CD4-positive, alpha-beta T cell treated with Interleukin-4 for 1 hour (primary cell): ENCODE data around the gene BBIP1.
A peak's percentile ranks its signal among the peaks of the same experiment; 100 is the strongest.
"Not testable (repeated sequence)": the region's sequence is repeated elsewhere in the genome, so short reads cannot be mapped to it uniquely, and the experiment has no call there.

ENCODE experiments used
- DNase-seq, 2 donors: peaks; one replicate each; pipeline ENCODE4 v3.0.0-alpha.2; 2020 to 2022

BBIP1 gene

DNA sequence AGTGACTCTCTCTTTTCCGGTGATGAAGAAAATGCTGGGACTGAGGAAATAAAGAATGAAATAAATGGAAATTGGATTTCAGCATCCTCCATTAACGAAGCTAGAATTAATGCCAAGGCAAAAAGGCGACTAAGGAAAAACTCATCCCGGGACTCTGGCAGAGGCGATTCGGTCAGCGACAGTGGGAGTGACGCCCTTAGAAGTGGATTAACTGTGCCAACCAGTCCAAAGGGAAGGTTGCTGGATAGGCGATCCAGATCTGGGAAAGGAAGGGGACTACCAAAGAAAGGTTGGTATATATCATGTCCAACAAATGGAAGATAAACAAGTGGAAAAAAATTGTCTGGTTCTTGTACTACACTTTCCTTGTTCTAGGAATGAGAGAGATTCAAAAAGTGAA, 37.7 kb downstream of the BBIP1 start:
- DNase-seq: no peak

DNA sequence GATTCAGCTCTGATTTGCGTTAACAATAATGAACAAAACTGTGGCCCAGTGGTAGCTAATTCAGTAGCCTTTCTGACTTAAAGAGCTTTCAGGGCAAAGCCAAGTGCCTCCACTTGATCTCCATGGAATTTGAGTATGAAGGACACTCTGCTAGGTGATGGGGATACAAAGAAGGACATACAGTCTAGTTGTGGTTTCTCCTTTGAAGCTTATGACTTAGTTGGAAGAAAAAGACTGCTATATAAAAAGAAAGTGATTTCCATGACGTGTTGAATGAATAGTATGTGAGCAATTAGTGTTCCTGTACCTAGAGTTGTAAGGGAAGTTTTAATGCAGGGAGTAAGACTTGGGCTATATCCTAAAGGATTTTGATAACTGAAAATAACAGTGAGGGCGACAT, 39.0 kb downstream of the BBIP1 start:
- DNase-seq: no peak

DNA sequence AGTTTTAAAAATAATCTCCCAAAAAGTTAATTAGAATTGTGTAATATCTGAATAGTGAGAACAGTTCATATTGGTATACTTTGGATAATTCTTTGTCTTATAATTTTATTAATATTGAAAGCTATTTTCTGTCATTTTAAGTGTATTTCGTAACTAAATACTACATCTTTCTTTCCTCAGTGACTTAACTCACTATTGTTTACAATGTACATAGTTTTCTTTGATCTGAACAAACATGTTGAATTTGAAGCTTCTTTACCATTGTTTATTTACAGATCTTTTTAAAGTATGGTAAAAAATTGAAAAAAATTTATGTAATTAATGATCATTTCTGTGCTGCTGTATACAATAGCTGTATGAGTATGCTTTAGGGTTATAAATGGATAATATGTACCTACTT, 42.2 kb downstream of the BBIP1 start:
- no peak for DNase-seq

DNA sequence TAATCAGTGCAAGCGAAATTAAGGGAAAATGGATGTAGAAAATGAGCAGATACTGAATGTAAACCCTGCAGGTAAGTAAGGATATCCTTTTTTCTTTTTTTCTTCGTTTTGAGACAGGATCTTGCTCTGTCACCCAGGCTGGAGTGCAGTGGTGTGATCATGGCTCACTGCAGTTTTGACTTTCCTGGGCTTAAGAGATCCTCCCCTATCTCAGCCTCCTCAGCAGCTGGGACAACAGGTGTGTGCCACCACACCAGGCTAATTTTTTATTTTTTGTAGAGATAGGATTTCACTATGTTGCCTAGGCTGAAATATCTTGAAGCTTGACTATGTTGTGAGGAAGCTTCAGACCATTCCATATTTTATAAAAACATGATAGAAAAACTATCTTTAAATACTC, 43.0 kb downstream of the BBIP1 start:
- no peak for DNase-seq

DNA sequence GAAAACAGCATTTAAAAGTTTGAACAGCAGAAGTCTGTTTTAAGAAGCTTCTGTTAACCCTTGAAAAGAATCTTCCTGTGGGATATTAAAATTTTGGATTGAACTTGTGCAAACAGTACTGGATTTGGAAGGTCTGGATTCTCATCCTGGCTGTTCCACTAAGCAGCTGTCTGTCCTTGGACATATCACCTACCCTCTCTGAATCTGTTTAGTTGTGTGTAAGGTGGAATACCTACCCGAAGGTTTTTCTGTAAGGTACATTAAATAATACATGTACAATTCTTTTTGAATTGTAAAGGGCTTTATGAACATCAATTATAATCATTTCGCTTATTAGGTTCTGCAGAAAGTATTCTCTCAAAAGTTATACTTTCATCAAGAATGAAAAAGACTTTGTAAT, 45.0 kb downstream of the BBIP1 start:
- no peak for DNase-seq

DNA sequence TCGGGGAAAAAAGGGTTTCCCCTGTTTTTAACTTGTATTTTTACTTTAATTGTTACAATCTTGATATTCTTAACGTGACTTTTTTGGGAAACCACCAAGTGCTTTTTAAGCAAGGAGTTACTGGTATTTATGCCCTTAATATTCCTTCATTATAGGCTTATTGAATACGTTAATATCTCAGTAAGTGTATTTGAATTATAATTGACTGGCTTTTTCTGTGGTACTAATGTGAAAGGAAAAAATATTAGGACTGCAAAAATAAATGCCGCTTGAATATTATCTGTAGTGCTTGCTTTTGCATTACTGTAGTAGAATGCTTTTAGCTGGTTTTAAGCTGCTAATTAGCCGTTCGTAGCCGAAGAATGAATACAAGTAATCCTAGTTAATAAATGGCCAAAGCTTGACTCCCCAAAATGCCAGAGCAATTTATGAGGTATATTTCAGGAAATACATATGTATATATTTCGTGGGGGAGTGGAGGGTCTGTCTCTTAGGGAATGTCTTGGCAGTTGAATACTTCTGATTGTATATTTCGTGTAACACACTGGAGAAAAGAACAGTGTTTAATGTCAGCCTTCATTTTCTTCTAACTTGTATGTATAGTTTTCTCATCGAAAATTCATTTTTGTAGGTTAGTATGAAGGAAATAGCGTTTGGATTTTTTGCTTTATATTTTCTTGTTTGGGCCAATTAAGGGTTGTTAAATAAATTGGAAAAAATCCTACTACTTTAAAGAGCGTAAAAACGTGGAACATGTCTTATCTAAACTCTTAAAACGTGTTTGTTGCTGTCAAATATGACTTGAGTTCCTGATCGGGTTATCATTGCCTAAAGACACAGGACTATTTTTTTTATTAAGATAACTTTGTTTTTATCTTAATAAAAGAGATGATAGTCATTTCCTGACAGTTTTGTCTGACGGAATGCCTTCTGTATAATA, 45.7 kb downstream of the BBIP1 start:
- DNase-seq: no peak

DNA sequence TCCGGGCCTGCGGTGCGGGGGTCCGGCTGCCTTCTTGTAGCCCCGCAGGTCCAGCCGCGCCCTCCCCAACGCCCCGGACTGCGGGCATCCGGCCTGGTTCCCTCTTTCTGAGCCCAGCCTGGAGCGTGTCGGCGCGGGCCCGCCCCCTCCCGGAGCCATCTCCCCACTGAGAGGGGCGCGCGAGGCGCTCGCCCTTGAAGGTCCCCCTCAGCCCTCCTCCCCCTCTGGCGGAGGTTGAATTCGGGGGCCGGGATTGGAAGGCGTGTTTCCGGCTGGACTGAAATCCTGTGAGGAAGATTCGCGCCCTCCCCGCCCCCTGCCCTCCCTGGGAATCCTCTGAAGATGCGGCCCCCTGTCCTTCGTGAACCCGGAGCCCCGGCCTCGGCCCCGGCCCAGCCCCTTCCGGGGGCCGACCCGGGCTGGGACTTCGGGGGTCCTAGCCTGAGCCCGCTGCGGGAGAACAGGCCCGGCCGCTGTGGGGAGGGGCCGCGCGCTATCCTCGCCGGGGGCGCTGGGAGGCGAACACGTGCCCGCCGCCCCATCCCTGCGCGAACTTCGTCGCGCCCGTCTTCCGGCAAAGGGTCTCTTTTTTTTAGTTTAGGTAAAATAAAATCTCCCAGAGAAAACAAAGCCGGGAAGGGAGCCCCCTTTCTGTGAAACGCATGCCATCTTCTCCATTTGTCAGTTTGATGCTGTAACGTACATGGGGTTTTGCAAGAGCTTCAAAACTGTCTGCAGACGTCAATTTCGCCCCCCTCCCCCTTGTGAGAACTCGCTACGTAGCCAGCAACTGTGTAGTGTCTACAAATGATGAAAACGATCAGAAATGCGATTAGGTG, 46.6 kb downstream of the BBIP1 start:
- peak; percentile 91 to 92 for DNase-seq

DNA sequence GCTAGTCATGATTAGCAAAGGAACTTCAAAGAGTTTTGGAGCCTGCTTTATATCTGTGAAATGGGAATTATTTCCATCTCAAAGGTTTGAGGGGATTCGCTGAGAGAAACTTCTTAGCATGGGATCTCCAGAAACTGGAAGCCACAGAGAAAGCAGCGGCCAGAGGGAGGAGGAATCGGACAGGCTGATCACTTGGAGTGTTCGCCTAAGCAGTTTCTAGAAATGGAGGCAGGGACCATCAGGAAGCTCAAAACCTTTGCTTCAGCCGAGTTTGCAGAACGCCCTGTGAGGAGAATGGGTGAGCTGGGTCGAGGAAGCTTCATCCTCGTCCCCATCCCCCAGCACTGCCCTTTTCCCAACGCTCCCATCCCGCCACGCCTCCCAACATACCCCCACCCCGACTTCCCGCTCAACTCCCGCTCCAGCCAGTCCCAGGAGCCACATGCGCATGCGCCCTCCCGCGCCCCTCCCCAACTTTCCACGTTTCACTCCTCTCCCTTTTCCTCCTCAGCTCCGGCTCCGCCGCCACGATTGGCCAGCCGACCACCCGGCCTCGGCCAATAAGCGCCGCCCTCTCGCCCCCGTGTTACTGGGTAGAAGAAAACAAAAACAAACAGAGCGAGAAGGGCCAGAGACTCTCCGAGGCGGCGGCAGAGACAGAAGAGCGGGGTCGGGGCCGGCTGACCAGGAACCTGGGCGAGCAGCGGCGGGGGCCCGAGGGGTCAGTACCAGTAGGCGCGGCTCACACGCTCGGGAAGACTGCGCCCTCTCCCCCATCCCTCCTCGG, 47.5 kb downstream of the BBIP1 start, which contains the start of gene PDCD4:
PDCD4 (plus strand) TSS at position 631 of the 787 bp plus-strand sequence. CDS start 4,100 bp downstream, outside the sequence.
- DNase-seq: peak; percentile 94 to 96

DNA sequence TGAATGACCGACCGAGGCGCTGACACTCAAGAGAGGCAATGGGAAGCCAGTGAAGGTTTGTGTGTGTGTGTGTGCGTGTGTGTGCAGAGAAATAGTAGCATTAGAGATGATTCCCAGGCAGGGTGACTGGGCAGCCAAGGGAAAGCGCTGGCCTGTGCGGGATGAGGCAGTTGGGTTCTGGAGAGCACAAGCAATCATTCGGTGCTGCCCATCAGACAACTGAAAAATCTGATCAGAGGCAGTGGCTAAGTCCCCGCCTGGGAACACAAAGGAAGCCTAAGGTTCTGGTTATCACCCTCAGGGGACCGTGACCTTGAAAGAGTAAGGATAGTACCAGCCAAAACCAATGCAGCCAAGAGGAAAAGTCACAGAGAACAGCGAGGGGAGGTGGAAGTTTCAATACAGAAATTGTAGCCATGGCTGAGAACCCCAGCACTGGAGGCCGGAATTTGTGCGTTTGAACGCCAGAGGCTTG, 48.1 kb downstream of the BBIP1 start:
- DNase-seq: no peak

DNA sequence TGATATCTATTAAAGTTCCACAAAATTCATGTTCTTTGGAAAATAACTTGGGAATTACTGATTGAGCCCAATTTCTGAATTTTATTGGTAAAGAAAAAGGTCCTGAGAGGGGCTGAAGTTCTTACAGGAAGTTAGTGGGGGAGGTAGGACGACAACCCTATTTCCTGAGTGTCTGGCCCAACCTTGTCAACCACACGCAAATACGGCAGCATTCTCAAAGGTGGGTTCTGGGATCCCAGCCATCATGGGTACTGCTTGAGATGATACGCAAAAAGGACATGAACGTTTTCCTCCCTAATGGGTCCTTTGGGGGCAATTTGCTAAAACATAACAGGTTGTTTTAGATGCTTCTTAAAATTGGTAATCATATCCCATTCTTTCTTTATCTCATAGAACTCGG, 50.0 kb downstream of the BBIP1 start:
- DNase-seq: peak; percentile 73 to 76

DNA sequence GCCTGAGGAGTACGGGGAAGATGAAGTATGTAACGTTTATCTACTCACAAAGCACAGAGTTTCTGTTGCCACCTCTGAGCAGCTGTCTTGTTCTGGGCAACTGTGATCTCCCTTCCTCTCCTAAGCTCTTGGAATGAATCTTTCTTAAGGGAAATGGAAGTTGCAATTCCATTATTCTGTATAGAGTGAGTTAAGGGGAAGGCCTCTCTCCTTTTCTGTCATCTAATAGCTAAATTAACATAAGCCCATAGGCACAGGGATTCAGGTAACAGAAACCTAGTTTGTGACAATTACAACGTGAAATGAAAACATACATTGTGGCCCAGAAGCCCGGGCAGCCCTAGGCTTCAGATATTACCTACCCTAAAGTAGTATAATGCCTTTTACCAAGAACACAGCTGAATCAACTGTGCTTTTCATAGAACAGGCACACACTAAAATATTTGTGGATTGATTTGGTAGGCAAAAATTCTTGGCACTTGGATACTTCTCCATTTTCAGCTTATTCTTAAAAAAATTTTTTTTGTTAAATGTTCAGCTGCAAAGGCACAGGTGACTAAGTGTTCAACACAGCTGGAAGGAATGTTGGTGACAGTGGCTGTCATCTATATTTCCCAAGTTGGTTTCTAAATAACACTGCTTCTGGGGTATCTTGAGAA, 51.0 kb downstream of the BBIP1 start:
- no peak for DNase-seq

DNA sequence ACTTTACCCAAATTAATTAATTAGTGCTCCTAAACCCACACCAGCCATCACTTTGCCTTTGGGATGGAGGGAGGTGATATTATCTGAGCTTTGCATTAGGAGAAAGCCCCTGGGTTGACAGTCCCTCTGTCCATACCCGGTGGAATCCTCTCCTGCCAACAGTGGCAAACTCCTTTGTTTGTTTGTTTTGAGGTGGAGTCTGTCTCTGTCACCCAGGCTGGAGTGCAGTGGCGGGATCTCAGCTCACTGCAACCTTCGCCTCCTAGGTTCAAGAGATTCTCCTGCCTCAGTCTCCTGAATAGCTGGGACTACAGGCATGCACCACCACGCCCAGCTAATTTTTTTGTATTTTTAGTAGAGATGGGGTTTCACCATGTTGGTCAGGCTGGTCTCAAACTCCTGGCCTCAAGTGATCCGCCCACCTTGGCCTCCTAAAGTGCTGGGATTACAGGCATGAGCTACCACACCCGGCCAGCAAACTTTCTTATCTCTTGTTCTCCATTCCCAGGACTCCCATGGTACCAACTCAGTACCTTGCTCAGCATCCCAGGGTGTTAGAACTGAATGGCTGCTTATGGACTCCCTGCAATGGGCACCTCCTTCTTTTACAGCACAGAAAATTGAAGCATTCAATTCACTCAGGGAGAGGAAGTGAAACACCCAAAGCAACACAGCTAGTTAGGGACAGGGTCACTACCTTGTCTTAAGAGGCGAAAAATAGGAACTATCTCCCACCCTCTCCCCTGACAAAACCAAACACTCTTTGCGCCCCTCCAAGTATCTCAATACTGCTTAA, 51.8 kb downstream of the BBIP1 start:
- not testable (repeated sequence) for DNase-seq

DNA sequence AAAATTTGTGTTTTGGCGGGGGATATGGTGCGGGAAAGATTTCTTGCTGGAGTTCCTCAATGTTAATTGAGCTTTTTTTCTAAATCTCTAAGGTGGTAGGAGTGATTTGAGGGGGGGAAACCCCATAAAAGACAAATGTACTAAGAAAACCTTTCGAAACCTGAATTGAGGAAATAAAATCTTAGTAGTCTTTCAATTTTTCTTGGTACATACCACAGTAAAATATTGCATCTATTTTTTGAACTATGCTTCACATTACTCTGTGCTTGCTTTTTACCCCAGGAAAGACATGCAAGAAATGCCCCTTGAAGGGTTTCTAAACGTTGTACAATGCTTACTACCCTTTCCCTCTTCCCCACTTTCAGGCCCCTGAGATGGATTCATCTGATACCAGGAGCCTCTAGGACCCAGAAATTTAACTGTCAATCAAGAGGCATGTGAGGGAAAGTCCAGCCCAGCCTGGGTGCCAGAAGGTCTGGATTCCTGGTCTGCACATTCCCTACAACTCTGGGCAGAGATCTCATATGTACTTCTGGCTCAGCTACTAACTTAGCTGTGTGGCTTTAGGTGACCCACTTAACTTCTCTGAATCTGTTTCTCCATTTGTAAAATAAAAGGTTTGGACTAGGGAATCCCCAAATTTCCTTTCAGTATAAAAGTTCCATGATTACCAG, 53.0 kb downstream of the BBIP1 start:
- no peak for DNase-seq

DNA sequence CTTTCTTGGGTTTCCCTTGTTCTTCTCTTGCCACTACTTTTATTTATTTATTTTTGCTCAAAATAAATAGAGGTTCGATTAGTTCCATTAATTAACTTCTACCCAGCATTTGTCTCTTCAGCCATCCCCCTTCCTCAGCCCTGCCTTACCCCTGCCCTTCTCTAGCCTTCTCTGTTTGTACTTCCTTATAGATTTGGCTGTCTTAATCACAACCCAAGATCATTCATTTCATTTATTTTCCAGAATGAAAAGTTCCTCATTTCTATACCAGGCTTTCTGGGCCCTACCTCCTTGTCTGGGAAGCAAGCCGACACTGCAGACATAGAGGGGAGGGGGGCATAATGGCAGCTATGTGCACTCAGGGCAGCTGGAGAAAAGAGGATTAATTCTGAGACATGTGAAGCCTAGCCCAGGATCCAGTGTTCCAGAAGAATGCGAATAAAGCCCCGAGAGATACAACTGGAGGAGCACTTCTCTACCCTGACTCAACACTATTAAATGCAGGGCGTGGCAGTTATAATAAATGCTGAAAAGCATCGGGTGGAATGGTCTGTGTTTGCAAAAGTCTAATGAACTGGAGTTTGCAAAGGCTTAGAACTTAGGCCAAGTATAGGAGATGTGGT, 53.7 kb downstream of the BBIP1 start:
- no peak for DNase-seq

DNA sequence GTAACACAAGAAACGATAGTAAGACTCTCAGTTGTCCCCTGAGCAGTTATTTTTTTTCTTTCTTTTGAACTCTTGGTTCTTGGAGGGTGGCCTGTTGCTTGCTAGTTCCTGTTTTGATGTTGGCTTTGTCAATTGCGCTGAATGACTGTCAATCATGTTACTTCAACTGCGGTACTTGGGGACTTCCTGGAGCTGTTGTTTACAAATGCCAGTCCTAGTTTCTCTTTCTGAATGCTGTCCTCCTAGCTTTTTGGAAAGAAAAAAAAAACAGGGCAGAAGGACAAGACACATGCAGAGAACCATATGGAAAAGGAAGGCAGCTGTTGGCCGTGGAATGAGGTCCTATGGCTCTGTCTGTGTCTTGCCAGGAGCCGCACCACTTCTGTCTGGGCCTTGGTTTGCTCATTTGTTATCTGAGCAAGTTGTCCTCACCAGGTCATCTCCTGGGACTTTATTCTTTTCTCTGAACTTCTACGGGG, 54.3 kb downstream of the BBIP1 start:
- DNase-seq: peak; percentile 83 to 90

DNA sequence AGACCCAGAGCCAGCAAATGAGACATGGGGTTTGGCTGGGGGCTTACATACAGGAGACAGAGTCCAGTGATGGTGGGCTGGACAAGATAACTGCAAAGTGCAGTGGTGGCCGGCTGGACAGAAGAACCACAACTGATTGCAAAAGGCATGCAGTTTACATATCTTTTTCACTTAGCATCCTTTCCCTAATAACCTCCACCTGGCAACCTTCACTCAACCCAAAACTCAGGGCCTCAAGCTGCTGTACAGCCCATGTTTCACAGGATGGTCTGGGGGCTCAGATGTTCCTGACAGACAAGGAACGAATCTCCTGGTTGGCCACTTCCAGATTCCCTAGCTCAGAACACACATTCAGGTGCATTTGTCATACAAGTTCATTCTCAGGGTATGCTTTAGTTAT, 55.0 kb downstream of the BBIP1 start:
- no peak for DNase-seq

DNA sequence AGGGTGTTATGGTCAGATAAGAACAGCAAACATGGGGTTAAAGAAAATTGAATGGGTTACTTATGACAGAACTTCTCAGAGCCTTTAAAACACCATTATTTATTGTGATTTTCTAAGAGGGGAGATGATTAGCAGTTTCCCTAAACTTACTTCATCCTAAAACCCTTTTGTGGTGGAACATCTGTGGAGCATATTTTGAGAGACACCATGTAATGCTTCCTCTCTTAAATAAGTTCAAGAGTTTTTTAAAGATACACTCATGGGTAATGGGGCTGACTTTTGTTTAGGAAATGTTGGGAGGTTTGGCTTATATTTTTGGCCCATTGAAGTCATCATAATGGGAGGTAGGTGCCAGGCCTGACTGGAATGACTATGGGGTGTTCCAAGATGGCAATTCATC, 55.6 kb downstream of the BBIP1 start:
- DNase-seq: no peak

DNA sequence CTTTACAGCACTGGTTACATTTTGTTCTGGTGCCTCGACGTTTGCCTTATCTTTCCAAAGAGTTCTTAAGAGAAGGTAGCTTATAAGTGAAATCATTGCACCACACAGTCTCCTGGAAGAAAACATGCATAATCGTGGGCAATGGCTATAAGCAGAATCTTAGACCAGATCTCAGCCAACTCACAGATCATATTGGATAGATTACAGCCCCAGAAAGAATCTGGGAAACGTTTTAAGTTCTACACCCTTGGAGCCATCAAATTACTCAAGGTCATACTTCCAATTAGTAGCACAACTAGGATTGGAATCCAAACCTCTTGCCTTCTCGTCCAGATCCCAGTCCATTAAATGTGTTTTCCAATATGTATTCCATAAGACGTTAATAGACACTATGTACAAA, 56.0 kb downstream of the BBIP1 start:
- DNase-seq: no peak

DNA sequence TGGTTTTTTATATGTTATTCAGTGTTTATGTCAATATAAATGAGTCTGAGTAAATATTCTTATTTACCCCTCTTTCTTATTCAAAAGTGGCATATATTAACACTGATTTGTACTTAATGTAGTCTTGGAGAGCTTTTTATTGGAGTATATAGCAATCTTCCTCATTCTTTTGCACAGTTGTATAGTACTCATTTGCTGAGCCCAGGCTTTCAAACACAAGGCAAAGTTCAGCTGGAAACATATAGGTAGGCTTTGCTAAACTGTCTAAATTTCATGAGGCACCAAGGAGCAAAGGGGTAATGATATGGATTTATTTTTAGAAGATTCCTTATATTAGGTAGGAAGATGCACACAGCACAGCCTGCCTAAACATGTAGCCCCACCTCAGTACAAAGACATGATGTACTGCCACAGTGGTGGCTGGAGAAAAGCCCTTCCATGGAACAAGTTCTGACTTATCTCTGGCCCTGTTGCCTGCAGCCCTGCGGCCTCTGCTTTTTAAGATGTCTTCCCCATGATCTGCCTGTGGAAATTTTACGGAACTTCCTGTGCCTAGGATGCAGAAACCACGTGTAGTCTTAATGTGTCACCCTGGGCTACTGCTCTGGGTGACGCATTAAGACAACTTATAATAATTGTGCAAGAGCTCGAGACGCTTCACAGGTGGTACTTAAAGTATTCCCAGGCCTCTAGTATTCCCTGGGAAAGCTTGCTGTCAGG, 56.9 kb downstream of the BBIP1 start:
- DNase-seq: peak in 1 of 2 donors; percentile 58
